Progenitor cell of endocrine pancreas (in vitro differentiated cells): ENCODE measurements around the gene FAM72C. TPM values are rescaled to one million over a fixed set of nuclear protein-coding genes. Genes with fewer than 3 reads are reported as not detected.
A peak's percentile ranks its signal among the peaks of the same experiment; 100 is the strongest.
"Not testable (repeated sequence)": the region's sequence is repeated elsewhere in the genome, so short reads cannot be mapped to it uniquely, and the experiment has no call there.

Experiments used
- DNase-seq: peaks from one replicate; pipeline ENCODE4 v3.0.0; 2021; ENCODE audit warnings: low spot score; ENCODE audit not compliant: unreplicated experiment
- H3K27ac Mint-ChIP-seq: 2 replicates; pipeline ENCODE4 v1.8.0; 2021; ENCODE audit warnings: mild to moderate bottlenecking, moderate library complexity, mixed read lengths
- H3K27me3 Mint-ChIP-seq: 2 replicates; pipeline ENCODE4 v1.8.0; 2021; ENCODE audit warnings: mixed read lengths
- H3K36me3 Mint-ChIP-seq: 2 replicates; pipeline ENCODE4 v1.8.0; 2022; ENCODE audit warnings: mixed read lengths; ENCODE audit not compliant: insufficient read depth
- H3K4me1 Mint-ChIP-seq: 2 replicates; pipeline ENCODE4 v1.8.0; 2021; ENCODE audit warnings: low read depth, mixed read lengths
- H3K4me3 Mint-ChIP-seq: 2 replicates; pipeline ENCODE4 v1.8.0; 2021; ENCODE audit warnings: low read depth, mild to moderate bottlenecking, moderate library complexity, mixed read lengths
- H3K9me3 Mint-ChIP-seq: 2 replicates; pipeline ENCODE4 v1.8.0; 2021; ENCODE audit warnings: low read depth, mixed read lengths
- total RNA-seq: library from RNA; stranded (reverse); gene quantifications from 2 replicates; pipeline ENCODE4 v1.2.1, GENCODE V29; 2021

FAM72C gene
- total RNA-seq, 1 donor from 2014 or later, result 0.62 TPM

DNA sequence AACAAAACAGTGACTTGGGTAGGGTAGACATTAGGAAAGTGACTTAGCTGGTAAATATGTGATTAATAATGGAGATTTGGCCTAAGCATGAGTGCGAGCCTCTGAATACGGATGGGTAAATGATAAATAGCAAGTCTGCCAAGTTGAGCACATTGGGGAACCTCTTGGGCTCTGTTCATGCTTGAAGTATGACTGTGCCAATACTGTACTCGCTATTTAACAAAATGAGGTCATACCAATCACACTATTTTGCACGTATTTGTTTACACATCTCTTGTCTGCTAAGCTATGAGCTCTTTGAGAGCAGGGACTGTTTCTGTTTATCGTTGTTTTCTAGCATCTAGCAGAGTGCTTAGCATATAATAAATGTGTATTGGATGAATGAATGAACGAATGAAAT is 24.2 kb upstream of the FAM72C start:
- H3K9me3 Mint-ChIP-seq, H3K27ac Mint-ChIP-seq, DNase-seq, H3K27me3 Mint-ChIP-seq, H3K4me3 Mint-ChIP-seq, H3K4me1 Mint-ChIP-seq, H3K36me3 Mint-ChIP-seq: not testable (repeated sequence)

DNA sequence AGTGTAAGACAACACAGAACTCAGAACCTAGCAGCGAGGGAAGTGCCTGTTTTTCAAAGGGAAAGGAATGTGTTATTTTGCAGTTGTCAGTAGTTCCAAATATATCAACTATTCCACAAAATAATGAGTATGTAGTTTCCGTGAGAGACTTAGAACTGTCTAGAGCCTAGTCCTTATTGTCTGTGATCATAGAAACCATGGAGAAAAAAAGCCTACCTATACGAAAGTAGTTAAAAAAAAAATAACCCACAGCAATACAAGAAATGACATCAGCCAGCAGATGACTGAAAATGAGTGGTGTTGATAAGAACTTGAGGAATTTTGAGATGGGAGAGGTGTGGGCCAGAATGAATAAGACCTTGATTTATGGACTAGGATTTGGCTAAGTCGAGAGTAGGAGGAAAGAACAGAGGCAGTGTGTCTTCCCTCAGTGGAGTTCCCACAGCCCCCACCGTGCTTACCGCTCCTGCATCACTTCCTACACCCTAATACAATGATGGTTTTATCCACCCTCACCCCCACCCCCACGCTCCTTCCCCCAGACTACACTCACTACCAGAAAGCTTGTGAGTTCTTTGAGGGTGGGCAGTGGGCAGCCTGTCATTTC is 21.6 kb upstream of the FAM72C start:
- H3K27me3 Mint-ChIP-seq, H3K27ac Mint-ChIP-seq, H3K9me3 Mint-ChIP-seq, H3K4me3 Mint-ChIP-seq, DNase-seq, H3K4me1 Mint-ChIP-seq, H3K36me3 Mint-ChIP-seq: not testable (repeated sequence)

DNA sequence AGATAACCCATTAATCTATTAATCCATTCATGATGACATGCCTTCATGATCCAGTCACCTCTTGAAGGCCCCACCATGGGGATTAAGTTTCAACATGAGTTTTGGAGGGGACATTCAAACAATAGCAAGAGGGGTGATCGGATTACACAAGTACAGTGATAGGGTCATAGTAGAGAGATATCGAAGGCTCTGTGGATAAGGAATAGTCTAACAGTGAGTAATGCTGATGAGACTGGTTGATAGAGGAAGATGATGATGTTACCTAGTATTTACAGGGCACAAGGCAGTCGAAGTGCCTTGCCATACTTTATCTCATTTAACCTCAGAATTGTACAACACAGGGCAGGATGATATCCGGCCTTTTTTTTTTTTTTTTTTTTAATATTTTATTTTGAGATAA is 18.9 kb upstream of the FAM72C start:
- H3K27ac Mint-ChIP-seq, H3K27me3 Mint-ChIP-seq, H3K36me3 Mint-ChIP-seq, H3K4me1 Mint-ChIP-seq, H3K9me3 Mint-ChIP-seq, DNase-seq, H3K4me3 Mint-ChIP-seq: not testable (repeated sequence)

DNA sequence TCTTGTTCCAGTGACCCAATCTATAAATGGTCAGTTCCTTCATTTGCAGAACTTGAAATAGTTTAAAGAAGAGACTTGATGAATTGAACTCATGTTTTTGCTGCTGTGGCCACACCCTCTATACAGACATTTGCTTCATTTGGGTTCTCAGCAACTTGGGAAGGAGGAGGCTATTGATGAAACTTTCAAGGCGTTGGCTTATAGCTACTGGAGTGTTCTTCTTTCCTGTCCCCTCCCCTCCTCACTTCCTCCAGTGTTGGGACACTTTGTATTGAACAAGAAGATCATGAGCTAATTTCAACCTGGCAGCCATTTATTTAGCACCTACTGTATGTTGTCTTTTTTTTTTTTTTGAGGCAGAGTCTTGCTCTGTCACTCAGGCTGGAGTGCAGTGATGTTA is 17.9 kb upstream of the FAM72C start:
- H3K4me3 Mint-ChIP-seq, H3K27ac Mint-ChIP-seq, H3K27me3 Mint-ChIP-seq, H3K9me3 Mint-ChIP-seq, H3K36me3 Mint-ChIP-seq, H3K4me1 Mint-ChIP-seq, DNase-seq: not testable (repeated sequence)

DNA sequence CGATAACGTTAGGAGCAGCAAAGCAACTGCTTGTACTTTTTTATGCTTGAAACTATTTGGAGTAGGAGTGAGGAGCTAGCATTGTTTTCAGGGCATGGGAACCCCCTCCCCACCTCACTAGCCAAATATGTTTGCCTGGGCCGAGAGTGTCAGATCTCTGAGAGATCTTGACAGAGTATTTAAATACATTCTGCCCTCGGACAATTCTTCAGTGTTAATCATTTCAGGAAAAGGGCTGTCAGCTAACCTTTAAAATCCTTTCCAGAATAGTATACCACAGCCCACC is 17.6 kb upstream of the FAM72C start:
- H3K27ac Mint-ChIP-seq, DNase-seq, H3K27me3 Mint-ChIP-seq, H3K4me3 Mint-ChIP-seq, H3K9me3 Mint-ChIP-seq, H3K36me3 Mint-ChIP-seq, H3K4me1 Mint-ChIP-seq: not testable (repeated sequence)

DNA sequence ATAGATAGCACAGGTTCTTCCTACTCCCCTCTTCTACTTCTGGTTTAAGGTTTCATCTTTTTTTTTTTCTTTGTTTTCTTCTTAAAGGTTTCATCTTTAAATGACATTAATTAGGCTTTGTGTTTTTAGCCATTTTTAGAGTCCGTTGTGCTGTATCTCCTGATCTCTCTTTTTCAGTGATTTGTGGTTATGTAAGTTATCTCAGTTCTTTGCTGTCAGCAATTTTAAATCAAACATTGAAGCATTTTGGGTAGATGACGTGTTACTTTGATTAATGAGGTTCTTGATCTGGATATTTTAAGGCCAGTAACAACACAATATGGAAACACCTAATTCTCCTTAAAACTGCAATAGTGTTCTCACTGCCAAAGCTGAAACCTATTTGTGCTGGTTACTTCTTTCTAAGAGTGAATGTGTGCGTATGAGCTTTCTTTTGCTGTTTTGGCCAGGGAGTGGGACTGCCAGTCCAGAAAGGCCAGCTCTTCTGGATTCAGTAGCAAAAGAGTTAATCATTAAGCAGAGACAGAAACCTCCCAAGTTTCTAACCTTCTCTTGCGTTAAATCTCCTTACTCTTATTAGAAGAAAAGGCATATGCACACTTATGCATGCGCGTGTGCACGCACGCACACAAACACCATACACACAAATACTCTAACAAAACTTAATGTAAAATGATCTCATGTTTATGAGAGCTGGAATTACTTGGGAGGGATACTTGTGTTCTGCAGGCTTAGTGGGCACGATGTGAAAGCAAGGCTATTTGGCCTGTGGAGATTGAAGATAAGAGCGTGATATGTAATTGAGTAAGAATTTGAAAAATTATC is 17.0 kb upstream of the FAM72C start:
- H3K27ac Mint-ChIP-seq, H3K27me3 Mint-ChIP-seq, H3K36me3 Mint-ChIP-seq, DNase-seq, H3K4me3 Mint-ChIP-seq, H3K4me1 Mint-ChIP-seq, H3K9me3 Mint-ChIP-seq: not testable (repeated sequence)

DNA sequence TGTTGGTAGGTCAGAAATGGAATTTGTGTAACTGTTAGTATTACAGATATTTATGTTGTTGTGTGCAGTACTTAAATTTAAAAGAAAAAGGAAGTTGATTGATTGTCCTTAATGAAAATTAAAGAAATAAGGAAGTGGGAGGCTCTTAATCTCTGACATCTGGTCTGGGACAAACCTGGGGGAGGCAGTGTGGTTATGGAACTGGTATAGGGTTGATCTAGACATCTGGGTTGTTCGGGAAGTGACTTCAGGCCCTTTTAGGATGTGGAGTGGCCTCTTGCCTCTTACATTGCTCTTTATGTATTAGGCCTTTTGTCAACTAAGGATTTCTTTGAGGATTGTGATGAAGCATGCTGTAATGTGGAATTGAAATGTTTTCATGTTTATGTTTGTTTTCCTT is 16.1 kb upstream of the FAM72C start:
- not testable (repeated sequence) for H3K4me1 Mint-ChIP-seq, H3K9me3 Mint-ChIP-seq, H3K4me3 Mint-ChIP-seq, DNase-seq, H3K36me3 Mint-ChIP-seq, H3K27ac Mint-ChIP-seq, H3K27me3 Mint-ChIP-seq

DNA sequence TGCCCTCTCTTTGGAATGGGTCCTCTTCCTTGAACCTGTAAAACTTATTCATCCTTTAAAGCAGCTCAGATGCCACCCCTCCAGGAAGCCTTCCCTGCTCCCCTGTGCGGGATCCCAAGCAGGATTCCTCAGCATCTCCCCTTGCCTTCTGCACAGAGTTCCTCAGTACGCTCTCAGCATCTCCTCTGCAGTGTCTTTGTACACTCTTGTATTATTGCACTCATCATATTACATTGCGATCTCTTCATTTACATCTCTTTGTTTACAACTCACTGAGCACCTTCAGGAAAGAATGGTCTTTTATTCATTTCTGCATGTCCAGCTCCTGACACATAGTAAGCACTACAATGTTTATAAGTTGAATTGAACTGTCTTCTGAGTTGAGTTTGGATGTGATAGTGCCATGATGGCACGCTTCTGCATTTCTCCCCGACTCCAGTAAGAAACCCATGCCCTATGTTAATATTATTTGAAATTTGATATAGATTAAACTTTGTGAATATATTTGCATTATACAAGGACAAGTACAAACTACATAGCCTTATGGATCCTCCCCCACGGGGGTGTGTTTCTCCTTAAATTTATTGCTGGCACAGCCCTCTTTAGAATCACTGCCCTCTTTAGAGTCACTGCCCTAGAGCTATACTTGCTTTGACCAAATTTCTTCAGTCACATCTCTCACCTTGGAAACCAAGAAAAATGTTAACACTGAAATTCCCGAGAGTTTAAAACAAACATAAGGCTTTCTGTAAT is 13.1 kb upstream of the FAM72C start:
- not testable (repeated sequence) for H3K27ac Mint-ChIP-seq, H3K9me3 Mint-ChIP-seq, H3K27me3 Mint-ChIP-seq, H3K36me3 Mint-ChIP-seq, H3K4me1 Mint-ChIP-seq, DNase-seq, H3K4me3 Mint-ChIP-seq

DNA sequence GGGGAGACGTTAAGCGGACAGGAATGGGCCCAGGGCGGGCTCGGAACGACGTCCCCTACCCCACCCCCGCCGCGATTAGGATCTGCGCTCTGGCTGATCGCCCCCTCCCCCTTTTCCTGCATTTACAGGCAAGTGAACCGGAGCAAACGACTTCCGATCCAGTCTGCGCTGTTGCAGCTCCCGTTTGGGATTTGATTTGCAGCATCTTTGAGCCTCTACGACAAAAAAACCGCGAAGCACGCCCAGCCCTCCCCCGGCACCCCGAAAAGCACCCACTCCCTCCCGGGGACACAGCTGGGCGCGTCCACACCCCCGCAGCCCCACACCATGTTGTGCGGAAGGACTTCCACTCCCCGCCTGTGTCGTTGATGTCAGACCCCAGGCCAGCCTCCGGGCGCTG is 2.6 kb upstream of the FAM72C start:
- not testable (repeated sequence) for H3K4me1 Mint-ChIP-seq, DNase-seq

DNA sequence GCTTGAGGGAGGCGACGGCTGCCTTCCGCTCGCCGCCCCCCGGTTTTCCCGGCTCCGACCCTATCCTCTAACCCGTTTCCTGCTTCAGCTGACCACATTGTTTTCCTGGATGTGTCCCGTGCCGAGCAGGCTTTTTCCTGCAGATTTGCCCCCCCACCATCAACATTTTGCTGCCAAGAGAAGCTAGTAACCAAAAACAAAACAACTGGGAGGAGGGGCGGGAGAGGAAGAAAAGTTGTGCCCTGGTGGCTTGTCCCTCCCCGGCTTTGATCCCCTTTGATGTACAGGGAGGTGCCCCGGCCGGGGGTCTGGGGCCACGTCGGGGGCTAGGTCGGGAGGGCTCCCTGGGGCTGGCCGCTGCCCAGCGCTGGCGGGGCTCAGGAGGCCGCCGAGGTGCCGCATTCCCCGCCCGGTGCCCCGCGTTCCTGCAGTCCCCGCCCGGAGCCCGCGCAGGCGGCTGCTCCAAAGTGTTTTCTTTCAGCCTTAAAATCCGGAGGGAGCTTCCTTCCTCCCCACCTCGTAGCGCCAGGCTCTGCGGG is 2.2 kb upstream of the FAM72C start:
- not testable (repeated sequence) for H3K36me3 Mint-ChIP-seq
- H3K4me3 Mint-ChIP-seq, result peak overlapping the region; percentile 82

More for the DNA sequence above, 2.6 kb upstream of the FAM72C start:
- H3K27ac Mint-ChIP-seq, H3K9me3 Mint-ChIP-seq, H3K36me3 Mint-ChIP-seq, H3K27me3 Mint-ChIP-seq: not testable (repeated sequence)
- H3K4me3 Mint-ChIP-seq, result peak overlapping the region; percentile 75

DNA sequence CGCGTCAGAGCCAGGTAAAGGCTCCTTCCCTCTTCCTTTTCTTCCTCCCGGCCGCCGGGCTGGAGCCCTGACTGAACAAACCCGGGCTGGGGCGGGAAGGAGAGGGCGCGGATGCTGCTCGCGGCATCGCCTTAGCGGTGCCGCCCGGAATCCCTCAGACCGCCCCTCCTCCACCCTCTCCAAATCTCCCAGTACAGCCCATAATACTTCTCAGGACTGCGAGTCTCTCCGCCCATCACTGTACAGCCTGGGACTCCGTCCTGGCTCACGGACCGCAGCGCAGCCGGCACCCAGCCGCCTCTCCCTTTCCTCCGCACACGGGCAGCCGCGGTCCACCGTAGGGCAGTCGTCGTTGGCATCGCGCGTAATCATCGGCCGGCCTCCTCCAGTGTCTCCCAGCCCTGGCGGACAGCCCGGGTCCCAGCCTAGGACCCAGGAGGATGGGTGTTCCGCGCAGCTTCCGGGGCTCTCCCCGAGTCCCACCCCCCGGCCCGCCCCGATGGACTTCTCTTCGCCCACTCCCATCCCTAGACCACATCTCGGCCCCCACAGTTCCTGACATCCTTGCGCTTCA is 1.1 kb upstream of the FAM72C start:
- DNase-seq, H3K4me3 Mint-ChIP-seq, H3K27ac Mint-ChIP-seq, H3K27me3 Mint-ChIP-seq, H3K4me1 Mint-ChIP-seq, H3K9me3 Mint-ChIP-seq, H3K36me3 Mint-ChIP-seq: not testable (repeated sequence)

More for the DNA sequence above, 2.2 kb upstream of the FAM72C start:
- H3K9me3 Mint-ChIP-seq, H3K27me3 Mint-ChIP-seq, H3K4me1 Mint-ChIP-seq, DNase-seq: not testable (repeated sequence)
- H3K27ac Mint-ChIP-seq, result peak overlapping the region; percentile 79

DNA sequence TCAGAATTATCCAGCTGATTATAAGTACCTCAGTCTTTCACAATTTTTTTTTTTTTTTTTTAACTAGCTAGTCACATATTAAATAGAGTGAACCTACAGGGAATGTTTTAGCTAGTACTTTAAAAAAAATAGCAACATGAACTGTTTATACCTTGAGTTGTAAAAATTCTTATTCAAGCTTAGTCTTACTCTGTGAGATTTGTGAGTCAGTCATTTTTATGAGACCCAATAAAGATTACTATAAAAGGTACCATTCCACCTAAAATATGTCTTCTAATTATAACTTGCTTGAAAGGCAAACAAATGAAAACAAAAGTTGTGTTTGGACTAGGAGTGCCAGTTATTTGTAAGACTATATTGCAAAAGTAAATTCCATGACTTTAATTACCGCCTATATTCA is 5.9 kb downstream of the FAM72C start:
- H3K27ac Mint-ChIP-seq, DNase-seq, H3K36me3 Mint-ChIP-seq, H3K27me3 Mint-ChIP-seq, H3K4me1 Mint-ChIP-seq, H3K4me3 Mint-ChIP-seq, H3K9me3 Mint-ChIP-seq: not testable (repeated sequence)

DNA sequence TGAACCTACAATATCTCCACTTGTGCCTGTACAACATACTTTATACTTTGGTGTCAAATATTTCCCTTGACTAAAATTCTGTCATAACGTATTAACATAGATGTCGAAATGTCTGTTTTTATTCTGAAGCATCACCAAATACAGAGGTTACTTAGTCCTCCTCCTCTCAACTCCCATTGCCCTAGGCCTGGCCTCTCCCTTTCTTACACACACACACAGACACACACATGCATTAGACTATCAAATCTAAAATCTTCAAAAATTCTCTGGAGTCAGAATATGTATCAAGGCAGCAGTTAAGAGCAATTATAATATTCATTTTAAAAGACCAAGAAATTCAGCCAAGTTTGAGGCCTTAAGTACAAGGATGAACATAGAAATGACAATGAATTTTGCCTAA is 7.5 kb downstream of the FAM72C start:
- not testable (repeated sequence) for H3K27me3 Mint-ChIP-seq

More for the DNA sequence above, 7.5 kb downstream of the FAM72C start:
- not testable (repeated sequence) for H3K36me3 Mint-ChIP-seq, H3K9me3 Mint-ChIP-seq, H3K4me3 Mint-ChIP-seq, H3K4me1 Mint-ChIP-seq, H3K27ac Mint-ChIP-seq, DNase-seq
